Endothelial cell of umbilical vein (primary cell): ENCODE measurements around the gene GRIN3B. TPM values are rescaled to one million over a fixed set of nuclear protein-coding genes. Genes with fewer than 3 reads are reported as not detected.
A peak's percentile ranks its signal among the peaks of the same experiment; 100 is the strongest.

ENCODE experiments used
- Bru-seq: library from RNA; stranded (reverse); fragments of 400-500 nt; gene quantifications from one replicate; lab custom pipeline; 2021; lab: Mats Ljungman, UMichigan
- BruChase-seq, 2 experiments: library from RNA; stranded (reverse); fragments of 400-500 nt; gene quantifications; one replicate each; lab custom pipeline; 2021; lab: Mats Ljungman, UMichigan
- BruUV-seq: library from RNA; stranded (reverse); fragments of 400-500 nt; replicated peaks from 2 replicates; lab custom pipeline; 2021; lab: Mats Ljungman, UMichigan
- CTCF ChIA-PET: fragments of 300-600, 350-600 bp; sonication (Branson Sonifier 250); formaldehyde crosslinking; loops from one replicate; lab custom pipeline; 2021; ENCODE audit warnings: antibody characterized with exemption, inconsistent platforms; lab: Charles Lee
- POLR2A ChIA-PET: fragments of 300-600, 350-600 bp; sonication (Branson Sonifier 250); formaldehyde crosslinking; loops from one replicate; lab custom pipeline; 2021; ENCODE audit warnings: antibody characterized with exemption, inconsistent platforms; lab: Charles Lee
- DNase-seq: peaks from one replicate; pipeline ENCODE4 v3.0.0-alpha.2; 2011; ENCODE audit warnings: low read depth, low spot score
- FAIRE-seq: peaks from 2 replicates; lab custom pipeline; 2011; peaks lifted over from hg19 to GRCh38; lab: Jason Lieb, UNC
- H2AFZ ChIP-seq: 2 replicates; pipeline ENCODE4 v1.6.0; 2012; ENCODE audit warnings: low read depth, low read length, control low read depth, inconsistent platforms
- H3K27ac ChIP-seq: 2 replicates; pipeline ENCODE4 v1.5.1; 2011; ENCODE audit warnings: low read depth, mild to moderate bottlenecking, control low read depth, low read length, moderate library complexity; ENCODE audit not compliant: insufficient read depth
- H3K27me3 ChIP-seq, 2 experiments: 2 replicates each; pipeline versions ENCODE4 v1.6.0 to v1.6.1; 2011; ENCODE audit warnings: low read length in 2 of 2, mixed read lengths in 1 of 2; ENCODE audit not compliant: control insufficient read depth in 2 of 2, insufficient read depth in 2 of 2
- H3K36me3 ChIP-seq, 2 experiments: 2 replicates in 1 of 2; 3 replicates in 1 of 2; pipeline ENCODE4 v1.5.1; 2011; ENCODE audit warnings: low read length in 2 of 2, mild to moderate bottlenecking in 1 of 2, moderate library complexity in 1 of 2; ENCODE audit not compliant: control insufficient read depth in 2 of 2, insufficient read depth in 2 of 2; ENCODE audit errors: extremely low read depth in 1 of 2
- H3K4me1 ChIP-seq: 3 replicates; pipeline ENCODE4 v1.5.1; 2011; ENCODE audit warnings: mild to moderate bottlenecking, low read length; ENCODE audit not compliant: control insufficient read depth, insufficient read depth; ENCODE audit errors: extremely low read depth
- H3K4me2 ChIP-seq: 2 replicates; pipeline ENCODE4 v1.6.1; 2011; ENCODE audit warnings: low read length, control low read depth, mixed read lengths; ENCODE audit not compliant: insufficient read depth
- H3K4me3 ChIP-seq, 3 experiments: fragments of 200-600 bp in 1 of 3; sonication (generic), shearing (Covaris generic) in 1 of 3; replicated peaks in 1 of 3; 2 replicates each; pipeline ENCODE4 v1.5.1; 2011 to 2016; ENCODE audit warnings: control low read depth in 3 of 3, low read length in 3 of 3, mild to moderate bottlenecking in 2 of 3, inconsistent platforms in 1 of 3, low read depth in 1 of 3, moderate library complexity in 1 of 3; ENCODE audit not compliant: insufficient read depth in 1 of 3
- H3K79me2 ChIP-seq: 2 replicates; pipeline ENCODE4 v1.6.0; 2012; ENCODE audit warnings: low read length, inconsistent platforms; ENCODE audit not compliant: control insufficient read depth, insufficient read depth
- H3K9ac ChIP-seq: replicated peaks from 2 replicates; pipeline ENCODE3; 2011; ENCODE audit warnings: low read length, control low read depth; ENCODE audit not compliant: insufficient read depth; ENCODE audit errors: extremely low read depth
- H3K9me1 ChIP-seq: replicated peaks from 3 replicates; pipeline ENCODE4 v1.6.0; 2011; ENCODE audit warnings: mild to moderate bottlenecking, low read length; ENCODE audit not compliant: control insufficient read depth, insufficient read depth; ENCODE audit errors: extremely low read depth
- H3K9me3 ChIP-seq: replicated peaks from 2 replicates; pipeline ENCODE4 v1.5.1; 2012; ENCODE audit warnings: low read length, inconsistent platforms; ENCODE audit not compliant: control insufficient read depth, insufficient read depth
- H4K20me1 ChIP-seq: replicated peaks from 2 replicates; pipeline ENCODE3; 2011; ENCODE audit warnings: mild to moderate bottlenecking, low read length; ENCODE audit not compliant: control insufficient read depth, insufficient read depth; ENCODE audit errors: extremely low read depth
- FOS ChIP-seq: IDR thresholded peaks from 2 replicates; pipeline ENCODE4 v1.6.1; 2011; ENCODE audit warnings: mild to moderate bottlenecking, low read length, moderate library complexity, borderline replicate concordance; ENCODE audit not compliant: insufficient read depth
- JUN ChIP-seq: IDR thresholded peaks from 2 replicates; pipeline ENCODE4 v1.6.1; 2011; ENCODE audit warnings: borderline replicate concordance, low read depth; ENCODE audit not compliant: insufficient read length, insufficient read depth
- POLR2AphosphoS5 ChIP-seq: IDR thresholded peaks from 2 replicates; pipeline ENCODE4 v1.6.1; 2012; ENCODE audit warnings: low read depth, mild to moderate bottlenecking, control low read depth, low read length, moderate library complexity; ENCODE audit not compliant: insufficient read depth
- dilution Hi-C: fragments of 300-500 bp; cut with MboI; formaldehyde crosslinking; loops from one replicate; pipeline ENCODE4 v1.15.0; 2019; ENCODE audit warnings: low sequenced_read_pairs; ENCODE audit not compliant: extremely low pct_ligation_motif_present
- intact Hi-C: fragments of 100-400 bp; cut with micrococcal nuclease; formaldehyde crosslinking; loops from one replicate; pipeline ENCODE4 v1.10.0; 2022
- long read RNA-seq: library from polyadenylated mRNA; stranded (forward); transcript quantifications from one replicate; pipeline ENCODE4 v2.0.0, GENCODE V29; 2021
- polyA minus RNA-seq, 3 experiments: library from RNA; depleted of rRNA, polyadenylated mRNA; stranded (reverse); fragments of >200 nt; gene quantifications; 1 replicate in 1 of 3; 2 replicates in 2 of 3; pipeline ENCODE4 v1.2.3, GENCODE V29; 2011
- polyA plus RNA-seq, 4 experiments: library from polyadenylated mRNA; depleted of rRNA in 3 of 4; stranded (reverse) in 3 of 4; unstranded in 1 of 4; fragments of >200 nt; gene quantifications; 2 replicates each; pipeline versions ENCODE4 v1.2.1 to v1.2.3, GENCODE V29; 2011 to 2012; ENCODE audit warnings: missing spikeins in 1 of 4
- total RNA-seq: library from RNA; stranded (reverse); gene quantifications from 2 replicates; pipeline ENCODE4 v1.2.3, GENCODE V29; 2021
- TF ChIP-seq, protein P1 (sequence below), 2 donors: IDR thresholded peaks; 1 replicate in 1 of 2; 2 replicates in 1 of 2; pipeline ENCODE4 v1.5.1; 2011; ENCODE audit warnings: low read length in 2 of 2, mild to moderate bottlenecking in 2 of 2, moderate library complexity in 2 of 2, control low read depth in 1 of 2, inconsistent platforms in 1 of 2, low read depth in 1 of 2; ENCODE audit not compliant: insufficient read depth in 1 of 2; ENCODE audit errors: extremely low read depth in 1 of 2

GRIN3B gene, protein sequence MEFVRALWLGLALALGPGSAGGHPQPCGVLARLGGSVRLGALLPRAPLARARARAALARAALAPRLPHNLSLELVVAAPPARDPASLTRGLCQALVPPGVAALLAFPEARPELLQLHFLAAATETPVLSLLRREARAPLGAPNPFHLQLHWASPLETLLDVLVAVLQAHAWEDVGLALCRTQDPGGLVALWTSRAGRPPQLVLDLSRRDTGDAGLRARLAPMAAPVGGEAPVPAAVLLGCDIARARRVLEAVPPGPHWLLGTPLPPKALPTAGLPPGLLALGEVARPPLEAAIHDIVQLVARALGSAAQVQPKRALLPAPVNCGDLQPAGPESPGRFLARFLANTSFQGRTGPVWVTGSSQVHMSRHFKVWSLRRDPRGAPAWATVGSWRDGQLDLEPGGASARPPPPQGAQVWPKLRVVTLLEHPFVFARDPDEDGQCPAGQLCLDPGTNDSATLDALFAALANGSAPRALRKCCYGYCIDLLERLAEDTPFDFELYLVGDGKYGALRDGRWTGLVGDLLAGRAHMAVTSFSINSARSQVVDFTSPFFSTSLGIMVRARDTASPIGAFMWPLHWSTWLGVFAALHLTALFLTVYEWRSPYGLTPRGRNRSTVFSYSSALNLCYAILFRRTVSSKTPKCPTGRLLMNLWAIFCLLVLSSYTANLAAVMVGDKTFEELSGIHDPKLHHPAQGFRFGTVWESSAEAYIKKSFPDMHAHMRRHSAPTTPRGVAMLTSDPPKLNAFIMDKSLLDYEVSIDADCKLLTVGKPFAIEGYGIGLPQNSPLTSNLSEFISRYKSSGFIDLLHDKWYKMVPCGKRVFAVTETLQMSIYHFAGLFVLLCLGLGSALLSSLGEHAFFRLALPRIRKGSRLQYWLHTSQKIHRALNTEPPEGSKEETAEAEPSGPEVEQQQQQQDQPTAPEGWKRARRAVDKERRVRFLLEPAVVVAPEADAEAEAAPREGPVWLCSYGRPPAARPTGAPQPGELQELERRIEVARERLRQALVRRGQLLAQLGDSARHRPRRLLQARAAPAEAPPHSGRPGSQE
- total RNA-seq (0.69 and 0.82 TPM in 2 replicates), polyA plus RNA-seq (0.43 and 0.81 TPM in 2 replicates), polyA minus RNA-seq (0.13 and 0.22 TPM in 2 replicates), Bru-seq, nascent RNA (percentile 18 among the genes with signal in this experiment), BruChase-seq, experiment 1, labeled RNA remaining after a 6-hour chase (percentile 21 among the genes with signal in this experiment), BruChase-seq, experiment 2, labeled RNA remaining after a 2-hour chase (percentile 20 among the genes with signal in this experiment)
- 0.27 and 0.28 TPM in 2 replicates for polyA plus RNA-seq (2011; cell fraction: cytosol; rRNA removed)
- polyA plus RNA-seq (2011; cell fraction: nucleus; rRNA removed), result 0.77 and 1.1 TPM in 2 replicates
- 0.52 and 1.3 TPM in 2 replicates for polyA plus RNA-seq (2012)
- polyA minus RNA-seq (2011; cell fraction: cytosol; rRNA and poly(A)+ RNA removed), result not detected
- 0.34 TPM in 1 of 2 replicates, not detected in the other for polyA minus RNA-seq (2011; cell fraction: nucleus; rRNA and poly(A)+ RNA removed)
- long read RNA-seq, result 0 reads

DNA sequence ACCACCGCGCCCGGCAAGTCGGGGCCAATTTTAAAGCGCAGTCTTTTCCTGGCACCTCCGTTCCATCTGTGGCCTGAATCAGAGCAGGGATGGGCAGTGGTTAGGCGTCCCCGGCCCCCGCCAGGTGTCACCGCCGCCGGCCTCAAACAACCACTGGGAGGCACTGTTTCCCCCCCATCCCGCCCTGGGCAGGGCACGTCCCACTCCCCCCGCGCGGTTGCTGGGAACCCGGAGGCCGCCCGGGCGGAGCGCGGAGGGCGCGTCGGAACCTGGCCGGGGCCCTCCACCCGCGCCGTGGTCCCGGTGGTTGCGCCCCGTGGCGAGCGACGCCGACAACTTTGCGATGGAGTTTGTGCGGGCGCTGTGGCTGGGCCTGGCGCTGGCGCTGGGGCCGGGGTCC lies at the start of gene GRIN3B:
TSS of gene GRIN3B (plus strand) at position 325 of the 400 bp plus-strand sequence. CDS start at position 344, 19 bp downstream.
- peak; percentile 34 for DNase-seq
- peak within 1 kb of the TSS in 1 of 3 experiments; percentile 0 for H3K4me3 ChIP-seq
- H3K9me1 ChIP-seq, result no peaks in the 10 kb centered on the region
- H3K79me2 ChIP-seq, result no peaks in the 10 kb centered on the region
- ChIA-PET POLR2A (no interaction called here), CTCF (interaction anchor here (1.4 kb wide), 1 partner anchor 37 kb away, joined by 5 read pairs; no protein-coding TSS in a partner anchor)
- no peaks in the 10 kb centered on the region for H3K9me3 ChIP-seq
- H3K4me1 ChIP-seq, result no peaks in the 10 kb centered on the region
- no peaks in the 10 kb centered on the region for H3K36me3 ChIP-seq
- no peak for TF ChIP-seq FOS
- TF ChIP-seq, protein P1, sequence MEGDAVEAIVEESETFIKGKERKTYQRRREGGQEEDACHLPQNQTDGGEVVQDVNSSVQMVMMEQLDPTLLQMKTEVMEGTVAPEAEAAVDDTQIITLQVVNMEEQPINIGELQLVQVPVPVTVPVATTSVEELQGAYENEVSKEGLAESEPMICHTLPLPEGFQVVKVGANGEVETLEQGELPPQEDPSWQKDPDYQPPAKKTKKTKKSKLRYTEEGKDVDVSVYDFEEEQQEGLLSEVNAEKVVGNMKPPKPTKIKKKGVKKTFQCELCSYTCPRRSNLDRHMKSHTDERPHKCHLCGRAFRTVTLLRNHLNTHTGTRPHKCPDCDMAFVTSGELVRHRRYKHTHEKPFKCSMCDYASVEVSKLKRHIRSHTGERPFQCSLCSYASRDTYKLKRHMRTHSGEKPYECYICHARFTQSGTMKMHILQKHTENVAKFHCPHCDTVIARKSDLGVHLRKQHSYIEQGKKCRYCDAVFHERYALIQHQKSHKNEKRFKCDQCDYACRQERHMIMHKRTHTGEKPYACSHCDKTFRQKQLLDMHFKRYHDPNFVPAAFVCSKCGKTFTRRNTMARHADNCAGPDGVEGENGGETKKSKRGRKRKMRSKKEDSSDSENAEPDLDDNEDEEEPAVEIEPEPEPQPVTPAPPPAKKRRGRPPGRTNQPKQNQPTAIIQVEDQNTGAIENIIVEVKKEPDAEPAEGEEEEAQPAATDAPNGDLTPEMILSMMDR (IDR thresholded peaks at IDR 0.05; ENCODE audit: extremely low read depth in 1 of 2, insufficient read depth in 1 of 2, low read depth in 1 of 2, low read length in 2 of 2), result peak; percentile 15 to 69
- TF ChIP-seq JUN, result no peak
- TF ChIP-seq POLR2AphosphoS5, result peak; percentile 20
- dilution Hi-C loops (no loop called here), intact Hi-C loops (loop anchor here (2.0 kb wide), 1 partner anchor 21 kb away; the partner anchor contains the start of genes RNU6-2 and TMEM259)
- no peaks in the 10 kb centered on the region for H4K20me1 ChIP-seq
- no peak for FAIRE-seq
- no peak within 1 kb of the TSS for H2AFZ ChIP-seq
- no peak within 1 kb of the TSS for H3K9ac ChIP-seq
- no TSS peak for BruUV-seq
- no peak within 1 kb of the TSS for H3K4me2 ChIP-seq
- peaks cover 20 to 27% of the 10 kb centered on the region in 2 experiments for H3K27me3 ChIP-seq
- no peak within 1 kb of the TSS for H3K27ac ChIP-seq
